GM21526 (cell line): Measurements from ENCODE around the gene DPYSL3.
"Not testable (repeated sequence)": the region's sequence is repeated elsewhere in the genome, so short reads cannot be mapped to it uniquely, and the experiment has no call there.

Experiments
- ATAC-seq: cut with Tn5 transposase; IDR thresholded peaks from one replicate; pipeline ENCODE4 v1.9.1; 2021; ENCODE audit warnings: moderate library complexity; ENCODE audit not compliant: unreplicated experiment, low FRiP score

Gene DPYSL3

DNA sequence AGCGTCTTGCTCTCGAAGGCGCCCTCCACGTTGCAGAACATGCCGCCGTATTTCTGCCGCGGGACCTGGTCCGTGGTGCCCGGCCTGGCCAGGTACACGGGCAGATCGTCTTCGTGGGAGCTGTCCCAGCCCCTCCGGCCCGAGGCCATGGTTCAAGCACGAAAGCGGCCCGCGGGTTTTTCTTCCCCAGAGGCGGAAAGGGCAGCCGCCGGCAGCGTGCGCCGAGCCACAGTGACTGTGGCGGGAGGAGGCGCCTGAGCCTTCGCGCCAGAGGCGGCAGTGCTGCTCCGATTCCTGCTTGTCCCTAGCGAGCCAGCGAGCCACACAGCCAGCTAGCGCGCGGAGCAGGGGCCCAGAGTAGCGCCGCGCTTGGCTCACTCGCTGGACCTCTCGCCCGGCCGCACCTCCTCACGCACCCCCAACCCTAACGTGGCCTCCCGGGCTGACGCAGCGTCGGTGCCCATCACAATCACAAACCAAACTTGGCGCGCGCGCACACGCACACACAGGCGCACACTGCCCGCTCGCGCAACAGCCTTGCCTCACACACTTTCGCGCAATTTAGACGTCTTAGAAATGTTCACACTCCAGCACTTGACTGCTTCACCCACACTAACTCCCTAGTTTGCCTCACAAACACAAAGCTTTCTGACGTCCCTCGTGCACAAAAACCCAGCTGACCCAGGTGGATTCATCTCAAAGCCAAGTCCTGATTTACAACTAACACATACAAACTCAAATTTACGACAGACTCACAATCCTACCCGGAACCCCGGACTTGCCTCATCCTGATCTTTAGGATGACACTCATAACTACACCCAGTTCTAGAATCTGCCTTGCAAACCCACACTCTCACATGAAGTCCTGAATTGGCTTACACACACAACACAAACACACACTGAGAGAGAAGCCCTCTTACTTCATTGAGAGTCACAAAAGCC, at the start of gene DPYSL3:
Gene DPYSL3 (minus strand): TSS at position 359 of the 942 bp plus-strand sequence. CDS start 210 bp downstream, at position 149.
- ATAC-seq = no peak

DNA sequence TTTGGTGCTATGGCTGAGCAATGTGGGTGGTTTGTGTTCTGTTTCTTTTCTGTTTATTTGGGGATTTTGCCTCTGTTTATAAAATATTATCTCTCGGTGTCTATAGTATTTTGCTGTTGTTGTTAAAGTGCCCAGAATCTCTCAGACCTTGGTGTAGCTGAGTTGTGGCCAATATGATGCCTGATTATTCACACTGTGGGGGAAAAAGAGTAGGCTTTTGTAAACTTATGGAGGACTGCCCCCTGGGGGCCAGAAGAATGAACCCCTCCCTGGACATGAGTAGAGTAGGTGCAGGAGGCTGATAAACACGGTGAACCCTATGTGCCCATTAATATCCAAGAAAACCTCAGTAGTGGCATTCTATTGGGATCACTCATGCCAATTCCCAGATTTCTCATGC, 49.0 kb upstream of the DPYSL3 start:
- ATAC-seq = no peak

DNA sequence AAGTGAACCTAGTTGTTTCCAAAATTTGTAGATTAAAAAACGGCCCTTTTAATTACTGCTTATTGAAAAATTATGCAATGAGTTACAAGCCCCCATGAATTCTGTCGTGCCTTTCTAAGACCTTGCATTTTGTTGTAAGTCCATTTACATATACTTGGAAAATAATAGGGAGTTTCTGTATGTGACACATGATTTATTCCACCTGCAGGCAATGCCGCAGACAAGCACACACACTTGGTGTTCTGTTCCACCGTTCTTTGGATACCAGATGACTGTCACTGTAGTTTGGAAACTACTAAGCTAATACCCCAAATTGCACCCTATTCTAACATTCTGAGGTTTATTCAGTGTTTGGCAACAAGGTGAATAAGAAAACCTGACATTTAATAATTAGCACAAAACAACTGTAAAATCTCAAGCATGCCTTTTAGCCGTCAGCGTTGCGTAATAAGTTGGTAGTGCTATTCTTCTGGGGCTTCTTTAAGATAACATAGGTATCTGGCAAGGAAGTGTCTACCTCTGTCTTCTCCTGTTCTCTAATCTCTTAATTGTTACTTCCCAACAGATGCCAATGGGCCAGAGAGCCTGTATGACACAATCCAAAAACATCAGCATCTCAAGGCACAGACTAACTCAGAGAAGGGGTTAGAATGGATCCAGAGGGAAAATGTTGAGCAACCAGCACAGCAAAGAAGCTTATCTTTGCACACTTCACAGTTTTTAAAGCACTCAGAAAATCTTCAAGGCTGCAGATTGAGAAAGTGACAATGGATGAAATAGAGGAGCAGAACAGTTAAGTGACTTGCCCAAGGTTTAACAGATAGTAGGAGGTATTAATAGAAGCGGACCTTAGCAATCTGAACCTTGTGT, 48.2 kb upstream of the DPYSL3 start:
- ATAC-seq = no peak

DNA sequence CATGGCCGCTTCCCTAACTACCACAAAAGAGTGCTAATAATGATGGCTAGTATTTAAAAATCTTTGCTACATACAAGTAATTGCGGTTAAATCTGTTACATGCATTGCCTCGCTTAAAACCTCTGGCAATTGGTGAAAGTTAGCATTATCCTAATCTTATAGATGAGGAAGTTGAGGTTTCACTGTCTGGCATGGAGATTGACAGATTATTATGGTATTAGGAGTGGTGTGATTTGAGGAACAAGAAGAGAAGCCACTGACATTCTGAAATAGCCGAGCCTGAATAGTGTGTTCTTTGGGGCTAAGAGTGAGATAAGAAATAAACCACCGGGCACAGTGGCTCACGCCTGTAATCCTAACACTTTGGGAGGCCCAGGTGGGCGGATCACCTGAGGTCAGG, 45.3 kb upstream of the DPYSL3 start:
- no peak for ATAC-seq

DNA sequence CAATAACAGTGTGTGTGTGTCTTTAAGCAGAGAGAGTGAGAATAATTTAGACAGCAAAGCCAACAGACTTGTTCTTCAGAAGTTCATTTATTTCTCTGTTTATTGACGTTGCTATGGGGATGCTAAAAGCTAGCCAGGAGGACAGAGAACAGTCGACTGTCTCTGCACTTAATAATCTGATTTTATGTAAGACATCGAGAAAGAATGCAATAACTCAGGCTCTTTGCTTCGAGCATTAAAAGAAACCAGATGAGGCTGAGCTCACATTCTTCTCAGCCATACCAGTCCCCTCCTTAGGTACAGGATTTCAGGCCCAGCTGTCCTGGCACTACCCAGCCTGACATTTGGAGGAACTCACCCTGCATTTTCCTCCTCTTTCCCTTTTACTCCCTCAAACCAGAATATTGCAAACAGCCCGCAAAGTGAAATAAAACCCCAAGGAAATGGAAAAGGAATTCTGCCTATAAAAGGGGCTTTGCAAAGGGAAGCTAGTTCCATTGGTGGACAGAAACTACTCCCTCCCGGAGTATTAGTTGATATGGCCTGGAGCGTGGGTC, 44.5 kb upstream of the DPYSL3 start:
- no peak for ATAC-seq

DNA sequence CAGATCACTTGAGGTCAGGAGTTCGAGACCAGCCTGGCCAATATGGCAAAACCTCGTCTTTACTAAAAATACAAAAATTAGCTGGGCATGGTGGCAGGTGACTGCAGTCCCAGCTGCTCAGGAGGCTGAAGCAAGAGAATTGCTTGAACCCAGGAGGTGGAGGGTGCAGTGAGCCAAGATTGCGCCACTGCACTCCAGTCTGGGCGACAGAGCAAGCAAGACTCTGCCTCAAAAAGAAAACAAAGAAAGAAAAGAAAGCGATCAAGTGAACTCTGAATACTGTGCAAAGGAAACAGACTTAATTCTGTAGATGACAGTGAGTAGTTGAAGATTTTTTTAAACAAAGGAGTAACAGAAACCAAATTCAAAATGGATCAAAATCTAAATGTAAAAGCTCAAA, 43.9 kb upstream of the DPYSL3 start:
- not testable (repeated sequence) for ATAC-seq

DNA sequence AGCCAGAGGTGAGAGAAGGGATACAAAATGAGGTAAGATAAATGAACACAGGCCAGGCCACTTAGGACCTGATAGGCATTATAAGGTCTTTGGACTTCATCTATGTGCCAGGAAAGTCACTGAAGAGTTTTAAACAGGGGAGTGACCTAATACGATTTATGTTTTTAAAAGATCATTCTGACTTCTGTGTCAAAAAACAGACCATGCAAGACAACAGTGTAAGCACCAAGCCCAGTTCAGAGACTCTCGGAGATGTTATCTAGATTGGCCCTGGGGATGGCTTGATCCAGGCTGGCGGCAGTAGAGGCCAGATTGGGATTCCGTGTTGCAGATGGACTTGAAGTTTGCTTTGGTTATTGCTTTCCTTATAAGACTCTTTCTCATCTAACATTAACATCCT, 43.0 kb upstream of the DPYSL3 start:
- ATAC-seq = no peak

DNA sequence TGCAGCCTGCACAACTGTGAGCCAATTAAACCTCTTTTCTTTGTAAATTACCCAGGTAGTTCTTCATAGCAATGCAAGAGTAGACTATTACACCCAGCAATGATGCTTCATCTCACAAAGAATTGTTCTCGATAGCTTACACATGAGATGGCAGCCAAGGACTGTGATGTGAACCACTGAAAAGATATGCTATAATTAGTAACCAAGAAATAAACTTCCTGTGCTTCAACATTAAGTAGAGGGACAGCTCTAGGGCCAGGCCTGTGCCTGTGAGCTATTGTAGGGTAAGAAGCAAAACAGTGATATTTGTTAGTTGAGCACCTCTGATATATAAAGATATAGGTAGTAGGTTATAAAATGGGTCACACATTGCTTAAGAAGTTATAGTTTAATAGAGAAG, 41.8 kb upstream of the DPYSL3 start:
- no peak for ATAC-seq

DNA sequence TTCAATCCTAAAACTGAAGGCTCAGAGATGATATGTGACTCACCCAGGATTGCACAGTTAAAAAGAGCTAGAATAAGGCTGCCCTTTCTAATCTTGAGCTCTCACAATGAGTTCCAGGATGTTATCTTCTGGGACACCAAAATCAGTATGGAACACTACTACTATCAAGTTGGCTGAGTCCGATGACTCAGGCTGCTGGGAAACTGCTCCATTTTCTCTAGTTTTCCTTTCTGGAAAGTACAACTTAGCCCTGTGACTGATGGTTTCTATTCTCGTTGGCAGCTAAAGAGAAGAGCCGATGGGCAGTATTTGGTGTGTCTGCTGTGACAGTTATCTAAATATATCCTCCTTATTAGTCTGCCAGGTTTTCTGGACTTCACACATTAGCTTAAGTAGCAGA, 37.9 kb upstream of the DPYSL3 start:
- no peak for ATAC-seq

DNA sequence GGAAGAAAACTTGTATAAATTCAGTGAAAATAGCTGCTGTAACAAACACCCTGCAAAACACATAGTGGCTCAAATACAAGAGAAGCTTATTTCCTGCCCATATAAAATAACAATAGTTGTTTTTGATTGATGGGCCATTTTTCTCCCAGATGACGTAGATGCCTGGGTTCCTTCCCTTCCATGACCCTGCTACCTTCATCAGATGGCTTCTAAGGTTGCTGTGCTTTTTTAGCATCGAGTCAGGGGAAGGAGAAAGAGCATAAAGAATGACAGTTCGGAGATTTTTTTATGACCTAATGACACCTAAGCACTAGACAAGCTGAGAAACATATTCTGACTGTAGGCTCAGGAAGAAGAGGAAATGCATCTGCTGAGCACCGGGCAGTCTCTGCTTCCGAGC, 34.7 kb upstream of the DPYSL3 start:
- ATAC-seq = no peak

DNA sequence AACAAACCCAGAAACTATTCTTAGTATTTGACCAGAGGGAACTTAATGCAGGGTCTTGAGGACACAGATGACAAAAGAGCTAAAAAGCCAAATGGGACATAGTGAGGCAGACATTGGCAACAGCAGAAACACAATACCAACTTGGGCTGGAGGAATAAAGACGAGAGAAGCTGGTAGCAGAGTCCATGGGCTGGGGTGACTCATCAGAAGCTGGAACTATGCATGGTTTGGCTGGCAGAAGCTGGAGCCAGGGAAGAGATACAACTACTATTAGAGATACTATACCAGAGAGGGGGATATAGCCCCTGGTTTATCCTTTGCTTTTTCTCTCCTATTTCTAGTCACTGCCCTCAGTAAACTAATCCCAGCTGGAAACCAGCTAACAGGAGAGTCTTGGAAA, 29.2 kb upstream of the DPYSL3 start:
- no peak for ATAC-seq

DNA sequence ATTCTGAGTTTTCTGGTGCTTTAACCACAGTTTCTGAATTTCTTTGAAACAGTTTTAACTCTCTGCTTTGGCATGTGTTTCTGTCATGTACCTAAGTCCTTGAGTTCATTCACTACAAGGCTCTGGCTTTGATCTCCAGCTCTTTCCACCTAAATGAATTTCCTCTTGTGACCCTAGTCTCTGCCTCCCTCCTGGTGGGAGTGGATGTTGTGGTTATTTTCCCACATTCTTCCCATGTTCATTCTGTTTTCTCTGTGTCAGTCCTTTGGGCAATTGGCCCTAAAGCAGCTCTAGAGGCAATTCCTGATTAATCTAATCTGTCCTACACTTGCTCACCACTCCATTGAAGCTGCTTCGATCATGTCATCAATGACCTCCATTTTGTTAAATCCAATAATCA, 28.4 kb upstream of the DPYSL3 start:
- ATAC-seq = no peak

DNA sequence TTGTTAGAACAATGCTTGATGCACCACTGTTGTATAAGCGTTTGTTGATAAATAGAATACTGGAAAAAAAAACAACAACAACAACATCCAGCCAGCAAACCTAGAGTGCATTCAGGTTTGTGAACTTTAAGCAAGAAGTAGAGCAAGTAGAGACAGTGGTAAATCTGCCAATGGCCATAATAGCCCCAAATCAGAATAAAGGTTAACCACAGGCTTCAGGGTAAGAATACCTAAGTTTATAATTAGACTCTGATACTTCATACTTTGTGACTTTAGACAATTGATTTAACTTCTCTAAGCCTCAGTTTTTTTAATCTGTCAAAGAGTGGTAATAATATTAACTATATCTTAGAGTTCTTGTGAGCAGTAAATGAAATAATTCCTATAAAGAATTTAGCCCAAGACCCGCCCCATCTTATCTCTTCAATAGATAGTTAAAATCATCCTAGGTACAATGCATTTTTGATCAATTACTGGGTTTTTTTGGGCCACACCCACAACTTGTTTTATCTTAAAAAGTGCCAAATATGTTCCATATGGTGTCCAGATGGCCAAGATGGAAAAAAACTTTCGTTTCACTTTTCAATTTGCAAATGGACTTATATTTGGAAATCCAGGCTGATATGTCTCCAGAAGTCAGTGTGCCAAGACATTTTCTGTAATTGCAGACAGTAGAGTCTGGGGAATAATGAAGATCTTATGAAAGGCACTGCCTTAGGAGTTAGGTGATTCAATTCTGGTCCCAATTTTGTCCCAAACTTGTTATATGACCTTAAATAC, 24.5 kb upstream of the DPYSL3 start:
- ATAC-seq = no peak

DNA sequence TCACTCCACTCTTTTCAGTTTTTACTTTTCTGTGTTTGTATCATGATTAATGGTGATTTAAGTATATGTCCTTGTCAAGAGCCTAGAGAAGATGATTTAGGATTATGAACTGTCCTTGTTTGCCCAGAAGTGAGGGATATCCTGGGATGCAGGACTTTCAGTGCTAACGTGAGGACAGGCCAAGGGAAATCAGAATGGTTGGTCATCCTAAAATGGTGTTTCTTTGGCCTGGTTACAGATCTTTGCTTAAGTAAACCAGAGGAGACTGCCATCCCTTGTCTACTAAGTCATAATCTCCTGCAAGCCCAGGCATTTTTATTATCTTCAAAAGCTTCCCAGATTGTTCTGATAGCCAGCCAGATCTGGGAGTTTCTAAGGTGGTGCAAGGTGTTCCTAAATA, 22.3 kb upstream of the DPYSL3 start:
- ATAC-seq = no peak

DNA sequence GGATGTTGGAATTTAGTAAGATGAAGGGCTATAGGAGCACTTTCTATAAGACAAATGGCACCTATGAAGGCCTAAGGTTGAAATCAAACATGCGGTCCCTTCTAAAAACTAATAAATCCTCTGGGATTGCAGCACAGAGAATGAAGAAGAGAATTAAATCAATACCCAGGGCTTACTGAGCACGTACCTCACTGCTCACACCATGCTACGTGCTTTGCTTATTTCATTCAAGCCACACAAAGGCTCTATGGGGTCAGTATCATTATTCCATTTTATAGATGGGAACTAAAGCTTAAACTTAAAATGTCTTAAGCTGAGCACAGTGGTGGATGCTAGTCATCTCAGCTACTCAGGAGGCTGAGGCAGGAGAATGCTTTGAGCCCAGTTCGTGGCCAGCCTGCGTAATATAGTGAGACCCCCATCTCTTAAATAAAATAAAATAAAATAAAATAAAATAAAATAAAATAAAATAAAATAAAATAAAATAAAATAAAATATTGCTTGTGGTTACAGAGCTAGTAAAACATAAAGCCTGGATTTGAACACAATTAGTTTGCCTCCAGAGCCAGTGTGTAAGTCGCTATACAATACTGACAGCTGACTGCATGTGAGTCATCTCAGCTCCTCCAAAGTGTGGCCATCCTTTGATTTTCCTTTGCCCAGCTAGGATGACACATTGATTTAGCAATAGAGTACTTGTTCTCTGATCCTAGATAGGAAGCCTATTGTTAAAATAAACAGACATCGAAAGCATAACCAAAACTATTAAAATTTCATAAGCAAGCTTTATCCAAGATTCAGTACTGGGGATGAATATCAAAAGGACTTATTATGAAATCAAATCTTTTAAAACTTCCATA, 20.9 kb upstream of the DPYSL3 start:
- ATAC-seq = no peak

DNA sequence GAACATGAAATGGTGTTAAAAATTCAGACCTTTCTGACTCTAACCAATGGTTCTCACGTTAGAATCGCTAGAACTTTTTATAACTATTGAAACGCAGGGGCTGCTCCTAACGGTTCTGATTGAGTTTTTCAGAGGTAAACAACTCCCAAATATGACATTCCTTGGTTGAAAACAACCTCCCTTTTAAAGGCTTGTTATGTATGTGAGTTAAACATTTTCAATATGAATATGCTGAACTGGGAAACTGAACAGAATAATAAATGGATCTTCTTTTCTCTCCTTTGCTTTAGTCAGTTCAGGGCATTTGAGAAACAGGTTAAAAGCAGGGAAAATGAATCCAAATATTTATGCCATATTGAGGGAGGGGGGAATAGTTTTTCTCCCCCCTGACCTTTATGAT, 13.2 kb upstream of the DPYSL3 start:
- ATAC-seq = no peak

DNA sequence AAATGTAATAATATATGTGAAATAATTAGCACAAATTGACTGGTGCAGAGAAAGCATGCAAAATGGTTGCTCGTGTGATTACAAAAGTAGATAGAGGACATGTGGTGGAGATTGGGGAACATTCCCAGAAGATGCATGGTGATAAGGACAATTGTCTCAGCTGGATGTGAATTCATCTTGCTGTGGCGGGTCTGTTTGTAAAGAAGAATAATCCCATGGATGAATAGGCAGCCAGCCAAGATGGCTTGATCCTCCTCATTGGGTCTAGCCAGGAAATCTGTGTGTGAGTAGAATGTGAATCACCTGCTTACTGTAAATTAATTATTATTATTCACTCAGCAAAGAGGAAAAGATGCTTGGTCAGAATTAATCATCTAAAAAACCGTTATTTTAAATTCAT, 12.6 kb upstream of the DPYSL3 start:
- no peak for ATAC-seq

DNA sequence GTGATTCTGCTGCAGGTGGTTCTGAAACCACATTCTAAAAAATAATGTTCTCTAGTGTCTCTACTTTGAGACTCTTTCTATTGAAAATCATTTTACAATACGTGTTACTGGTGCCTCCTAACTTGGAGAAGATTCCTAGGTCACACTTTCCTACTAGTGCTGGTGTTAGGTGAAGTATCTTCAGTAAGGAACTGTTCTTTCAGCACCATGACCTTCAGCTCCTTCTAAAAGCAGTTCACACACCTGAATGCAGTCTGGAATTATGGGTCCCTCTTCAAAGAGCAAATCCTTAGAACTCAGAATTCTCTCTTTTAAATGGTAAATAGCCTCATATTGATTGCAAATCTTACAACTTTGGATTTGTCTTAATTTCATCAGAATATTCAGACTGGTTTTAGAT, 10.6 kb upstream of the DPYSL3 start:
- no peak for ATAC-seq

DNA sequence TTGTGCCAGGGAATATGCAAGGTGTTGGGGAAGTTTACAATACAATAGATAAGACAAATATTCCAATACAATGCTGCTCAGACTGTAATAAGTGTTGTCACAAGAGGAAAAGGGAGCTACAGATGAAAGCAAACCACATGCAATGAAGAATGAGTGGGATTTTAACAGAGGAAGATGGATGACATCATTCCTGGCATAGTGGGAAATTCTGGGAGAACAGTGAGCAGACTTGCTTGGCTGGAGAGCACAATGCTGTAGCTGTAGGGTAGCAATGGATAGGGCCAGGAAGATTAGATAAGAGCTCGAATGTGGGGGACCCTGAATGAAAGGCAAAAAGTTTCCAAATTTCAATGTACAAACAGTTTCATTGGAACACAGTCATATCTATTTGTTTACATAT, 9.5 kb upstream of the DPYSL3 start:
- ATAC-seq = no peak

DNA sequence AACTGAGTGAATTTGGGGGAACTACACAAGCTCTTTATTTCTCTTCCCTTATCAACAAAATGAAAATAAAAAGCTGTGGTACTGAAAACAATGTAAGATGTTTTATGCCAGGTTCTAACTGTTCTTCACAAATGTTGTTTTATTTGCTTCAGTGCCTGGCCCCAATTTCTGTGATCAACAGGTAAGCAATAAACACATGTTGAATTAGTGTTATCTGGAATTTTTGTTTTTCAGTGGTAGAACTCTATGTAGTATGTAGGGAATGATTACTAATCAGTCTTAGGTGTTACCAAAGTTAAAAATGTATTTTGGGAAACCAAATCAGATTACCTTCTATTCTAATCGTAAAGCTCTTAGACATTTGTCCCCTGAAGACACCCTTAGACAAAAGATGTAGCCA, 7.5 kb upstream of the DPYSL3 start:
- ATAC-seq = no peak
